Activated naive CD4-positive, alpha-beta T cell treated with anti-CD3 and anti-CD28 coated beads, Interleukin-2, amount 10 ng/mL, durations not matched to agents 7 days and 5 days (primary cell): ENCODE results near the gene DUS3L.

Source experiments
- CTCF ChIA-PET: fragments of 350-600 bp; sonication (Branson Sonifier 250); formaldehyde crosslinking; loops from one replicate; lab custom pipeline; 2021; ENCODE audit warnings: antibody characterized with exemption; lab: Charles Lee
- DNase-seq: peaks from one replicate; pipeline ENCODE4 v3.0.0-alpha.2; 2020
- H3K27ac Mint-ChIP-seq: one replicate; pipeline ENCODE4 v1.8.0; 2021; ENCODE audit warnings: mild to moderate bottlenecking, moderate library complexity, mixed read lengths
- H3K27me3 Mint-ChIP-seq: one replicate; pipeline ENCODE4 v1.8.0; 2021; ENCODE audit warnings: mild to moderate bottlenecking, mixed read lengths
- H3K36me3 Mint-ChIP-seq: one replicate; pipeline ENCODE4 v1.8.0; 2021; ENCODE audit warnings: mixed read lengths
- H3K4me1 Mint-ChIP-seq: one replicate; pipeline ENCODE4 v1.8.0; 2021; ENCODE audit warnings: mixed read lengths
- H3K4me3 Mint-ChIP-seq: one replicate; pipeline ENCODE4 v1.8.0; 2021; ENCODE audit warnings: mild to moderate bottlenecking, moderate library complexity, mixed read lengths
- H3K9me3 Mint-ChIP-seq: one replicate; pipeline ENCODE4 v1.8.0; 2021; ENCODE audit warnings: mixed read lengths

DUS3L gene

DNA sequence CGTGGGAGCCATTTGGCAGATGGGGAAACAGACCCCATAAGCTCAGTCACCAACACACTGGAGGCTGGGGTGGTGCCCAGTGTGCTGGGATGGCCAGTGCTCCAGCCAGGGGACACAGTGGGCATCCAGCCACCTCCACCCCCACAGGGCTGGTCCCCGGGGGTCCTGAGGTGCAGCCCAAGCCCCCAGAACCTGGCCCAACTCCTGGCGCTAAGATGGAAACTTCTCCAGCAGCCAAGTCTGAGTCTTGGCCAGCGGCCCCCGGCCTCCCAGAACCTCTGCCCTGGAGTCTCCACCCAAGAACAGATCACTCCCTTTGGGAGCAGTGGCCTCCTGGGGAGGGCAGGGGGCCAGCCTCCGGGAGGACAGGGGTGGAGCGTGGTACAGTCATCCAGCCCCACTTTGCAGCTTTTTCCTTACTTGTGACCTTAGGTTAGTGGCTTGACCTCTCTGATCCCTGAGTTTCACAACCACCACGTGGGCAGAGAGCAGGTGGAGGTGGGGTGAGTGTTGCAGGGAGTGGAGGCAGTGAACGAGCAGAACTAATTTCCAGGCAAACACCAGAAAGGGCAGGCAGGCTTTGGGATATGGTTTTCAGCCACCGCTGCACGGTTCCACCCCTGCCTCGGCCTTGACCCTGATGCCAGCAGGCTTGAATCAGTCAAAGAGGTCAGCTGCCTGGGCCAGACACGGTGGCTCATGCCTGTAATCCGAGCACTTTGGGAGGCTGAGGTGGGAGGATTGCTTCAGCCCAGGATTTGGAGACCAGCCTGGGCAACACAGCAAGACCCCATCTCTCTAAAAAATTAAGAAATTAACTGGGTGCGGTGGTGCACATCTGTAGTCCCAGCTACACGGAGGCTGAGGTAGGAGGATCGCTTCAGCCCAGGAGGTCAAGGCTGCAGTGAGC lies 9.7 kb upstream of the DUS3L start:
- Mint-ChIP-seq H3K4me3 (no peak overlapping the region), H3K9me3 (no peaks in the 10 kb centered on the region), H3K27ac (no peak overlapping the region), H3K4me1 (peaks cover 27% of the 10 kb centered on the region), H3K27me3 (peaks cover 79% of the 10 kb centered on the region), H3K36me3 (no peaks in the 10 kb centered on the region)
- CTCF ChIA-PET, result interaction anchor here (1.2 kb wide), 1 partner anchor 165 kb away, joined by 3 read pairs; no protein-coding TSS in a partner anchor
- DNase-seq, result no peak

DNA sequence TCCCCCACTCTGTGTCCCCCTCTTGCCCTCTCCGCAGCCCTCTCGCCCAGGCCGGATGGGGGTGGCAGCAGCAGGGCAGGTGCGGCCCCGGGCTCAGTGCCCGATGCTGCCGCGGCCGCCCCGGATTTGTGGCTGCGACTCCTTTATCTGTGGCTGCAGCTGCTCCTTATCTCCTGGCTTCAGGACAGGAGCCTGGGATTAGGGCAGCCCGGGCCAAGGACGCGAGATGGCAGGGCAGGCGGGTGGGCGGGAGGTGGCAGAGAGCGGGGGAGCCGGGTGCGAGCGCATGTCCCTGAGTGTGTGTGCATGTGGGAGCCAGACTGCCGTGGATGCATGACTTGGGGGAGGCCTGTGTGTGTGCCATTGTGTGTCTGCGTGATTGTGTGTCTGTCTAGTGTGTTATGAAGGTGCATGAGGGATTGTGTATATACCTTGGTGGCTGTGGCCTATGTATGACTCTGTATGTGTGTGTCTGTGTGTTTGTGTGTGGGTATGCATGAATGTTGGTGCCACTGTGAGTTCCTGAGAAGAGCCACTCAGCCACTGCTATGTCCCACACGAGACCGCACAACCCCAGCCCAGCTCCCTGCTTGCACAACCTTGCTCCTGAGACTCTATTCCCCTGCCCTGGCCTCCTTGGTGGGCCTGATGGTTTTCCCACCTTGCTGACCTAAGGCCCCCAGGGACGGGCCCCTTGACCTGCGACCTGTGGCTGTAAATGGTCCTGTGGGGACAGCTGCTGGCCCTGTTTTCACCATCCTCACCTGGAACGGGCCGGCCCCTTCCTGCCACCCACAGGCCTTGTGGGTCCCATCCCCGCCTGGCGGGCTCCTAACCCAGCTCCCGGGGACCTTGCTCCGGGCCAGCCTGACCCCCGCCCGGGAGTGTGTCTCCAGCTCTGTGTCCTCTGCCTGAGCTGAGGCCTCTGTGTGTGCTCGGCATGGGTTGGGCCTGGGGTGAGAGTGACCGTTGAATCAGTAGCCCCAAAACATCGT lies 8.6 kb upstream of the DUS3L start:
- no peak overlapping the region for H3K27ac Mint-ChIP-seq
- H3K4me1 Mint-ChIP-seq, result peaks cover 24% of the 10 kb centered on the region
- H3K27me3 Mint-ChIP-seq, result peaks cover 71% of the 10 kb centered on the region
- H3K36me3 Mint-ChIP-seq, result no peaks in the 10 kb centered on the region
- DNase-seq, result no peak
- CTCF ChIA-PET, result no interaction called here
- H3K9me3 Mint-ChIP-seq, result no peaks in the 10 kb centered on the region
- no peak overlapping the region for H3K4me3 Mint-ChIP-seq

DNA sequence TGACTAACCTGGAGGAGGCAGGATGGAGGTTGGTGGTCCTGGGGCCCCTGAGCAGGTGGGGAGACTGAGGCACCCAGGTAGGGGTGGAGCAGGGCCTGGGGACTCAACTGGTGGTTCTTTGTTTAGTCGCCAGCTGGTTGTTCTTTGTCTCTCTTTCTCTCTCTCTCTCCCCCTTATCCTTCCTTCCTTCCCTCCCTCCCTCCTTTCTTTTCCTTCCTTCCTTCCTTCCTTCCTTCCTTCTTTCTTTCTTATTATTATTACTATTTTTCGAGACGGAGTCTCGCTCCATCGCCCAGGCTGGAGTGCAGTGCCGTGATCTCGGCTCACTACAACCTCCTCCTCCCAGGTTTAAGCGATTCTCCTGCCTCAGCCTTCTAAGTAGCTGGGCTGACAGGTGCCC lies 7.3 kb upstream of the DUS3L start:
- Mint-ChIP-seq H3K27ac (no peak overlapping the region), H3K36me3 (no peaks in the 10 kb centered on the region), H3K27me3 (peaks cover 58% of the 10 kb centered on the region), H3K4me1 (peaks cover 13% of the 10 kb centered on the region), H3K9me3 (no peaks in the 10 kb centered on the region), H3K4me3 (no peak overlapping the region)
- CTCF ChIA-PET, result no interaction called here
- no peak for DNase-seq

DNA sequence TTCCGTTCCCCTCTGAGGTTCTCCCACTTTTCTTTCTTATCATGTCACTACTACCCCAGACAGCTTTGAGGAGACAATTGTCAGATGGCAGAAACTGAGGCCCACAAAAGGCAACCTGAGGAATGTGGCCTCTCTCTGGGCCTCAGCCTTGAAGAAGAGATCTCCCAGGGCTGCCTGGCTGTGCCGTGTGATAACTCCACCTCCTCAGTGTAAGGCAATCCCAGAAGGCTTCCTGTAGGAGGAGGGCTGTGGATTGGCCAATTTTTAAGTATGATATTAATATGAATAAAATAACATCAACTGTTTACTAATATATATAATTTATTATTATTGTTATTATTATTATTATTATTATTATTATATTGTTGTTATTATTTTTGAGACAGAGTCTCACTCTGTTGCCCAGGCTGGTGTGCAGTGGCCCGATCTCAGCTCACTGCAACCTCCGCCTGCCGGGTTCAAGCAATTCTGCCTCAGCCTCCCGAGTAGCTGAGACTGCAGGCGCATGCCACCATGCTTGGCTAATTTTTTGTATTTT lies 4.5 kb upstream of the DUS3L start:
- no peak overlapping the region for H3K4me3 Mint-ChIP-seq
- peaks cover 37% of the 10 kb centered on the region for H3K27me3 Mint-ChIP-seq
- DNase-seq, result no peak
- CTCF ChIA-PET, result interaction anchor here (0.6 to 4.9 kb wide), 4 partner anchors 8 to 212 kb away, joined by 3 to 31 read pairs (median 4); partner anchors contain the start of gene NRTN
- peaks cover 7% of the 10 kb centered on the region for H3K4me1 Mint-ChIP-seq
- peaks cover 6% of the 10 kb centered on the region for H3K36me3 Mint-ChIP-seq
- H3K27ac Mint-ChIP-seq, result no peak overlapping the region
- peaks cover 2% of the 10 kb centered on the region for H3K9me3 Mint-ChIP-seq

DNA sequence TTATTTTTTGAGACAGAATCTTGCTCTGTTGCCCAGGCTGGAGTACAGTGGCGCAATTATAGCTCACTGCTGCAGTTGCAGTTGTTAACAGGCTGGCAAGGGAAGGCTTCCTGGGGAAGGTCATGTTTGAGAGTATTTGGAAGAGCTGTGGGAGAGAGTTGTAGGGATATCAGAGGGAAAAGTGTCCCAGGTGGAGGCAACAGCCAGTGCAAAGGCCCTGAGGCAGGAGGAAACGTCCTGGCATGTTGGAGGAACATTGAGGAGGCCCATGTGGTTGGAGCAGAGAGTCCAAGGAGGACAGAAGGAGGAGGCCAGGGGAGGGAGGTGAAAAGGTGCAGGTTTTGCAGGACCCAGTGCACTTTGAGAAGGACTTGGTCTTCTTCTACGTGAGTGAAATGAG lies 2.2 kb upstream of the DUS3L start:
- Mint-ChIP-seq H3K36me3 (peaks cover 18% of the 10 kb centered on the region), H3K27me3 (peaks cover 17% of the 10 kb centered on the region)

DNA sequence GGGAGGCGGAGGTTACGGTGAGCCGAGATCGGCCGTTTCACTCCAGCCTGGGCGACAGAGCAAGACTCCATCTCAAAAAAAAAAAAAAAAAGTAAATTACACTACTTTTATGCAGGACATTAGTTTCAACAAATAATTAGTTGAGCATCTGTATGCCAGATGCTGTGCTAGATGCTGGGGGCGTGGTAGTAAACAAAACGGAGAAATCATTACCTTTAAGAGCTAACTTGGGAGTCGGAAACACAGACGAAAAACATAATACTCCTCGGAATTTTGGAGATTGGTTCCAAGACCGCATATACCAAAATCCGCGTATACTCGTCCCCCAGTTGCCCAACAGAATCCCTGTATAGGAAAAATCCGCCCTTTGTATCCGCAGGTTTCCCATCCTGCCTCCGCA lies 1.3 kb upstream of the DUS3L start:
- Mint-ChIP-seq H3K9me3 (peaks cover 2% of the 10 kb centered on the region), H3K4me1 (peaks cover 16% of the 10 kb centered on the region), H3K4me3 (no peak overlapping the region), H3K27ac (no peak overlapping the region), H3K27me3 (peaks cover 11% of the 10 kb centered on the region), H3K36me3 (peaks cover 21% of the 10 kb centered on the region)
- CTCF ChIA-PET, result interaction anchor here (4.9 kb wide), 1 partner anchor 11 kb away, joined by 31 read pairs; the partner anchor contains the start of gene NRTN
- DNase-seq, result no peak

More for the DNA sequence above, 2.2 kb upstream of the DUS3L start:
- peaks cover 16% of the 10 kb centered on the region for H3K4me1 Mint-ChIP-seq
- no peak overlapping the region for H3K27ac Mint-ChIP-seq
- CTCF ChIA-PET, result interaction anchor here (1.5 to 4.9 kb wide), 2 partner anchors 11 to 103 kb away, joined by 3 to 31 read pairs; partner anchors contain the start of genes NRTN and RPL36
- H3K4me3 Mint-ChIP-seq, result no peak overlapping the region
- DNase-seq, result no peak
- peaks cover 2% of the 10 kb centered on the region for H3K9me3 Mint-ChIP-seq

DNA sequence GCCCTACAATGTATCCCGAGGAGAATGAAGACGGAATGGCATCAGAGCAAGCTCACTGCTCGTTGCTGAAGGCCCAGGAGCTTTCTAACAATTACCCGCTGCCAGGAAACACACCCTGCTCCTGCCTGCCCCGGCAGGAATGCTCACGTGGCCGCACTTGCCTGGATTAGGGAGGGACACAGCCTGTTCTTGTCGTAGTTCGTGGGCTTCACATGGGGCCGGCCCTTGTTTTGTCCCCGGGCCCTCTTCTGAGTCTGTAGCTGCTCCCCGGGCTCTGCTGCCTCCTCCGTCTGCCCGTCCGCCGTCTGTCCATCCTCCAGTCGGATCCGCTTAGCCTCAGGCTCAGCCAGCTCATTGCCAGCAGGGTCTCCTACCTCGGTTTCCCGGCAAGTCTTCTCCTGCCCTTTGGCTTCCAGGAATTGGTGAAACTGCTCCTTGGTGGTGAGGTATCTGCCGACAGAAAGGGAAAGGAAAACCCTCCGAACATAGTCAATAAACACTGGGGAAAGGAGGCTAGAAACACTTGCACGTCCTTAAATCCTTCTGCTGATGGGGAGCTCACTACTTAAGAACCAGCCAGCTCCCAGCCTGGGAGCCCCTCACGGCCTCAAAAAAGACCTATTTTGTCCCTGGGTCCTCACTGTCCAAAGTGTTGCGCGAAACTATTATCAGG lies 941 bp downstream of the DUS3L start:
- H3K27ac Mint-ChIP-seq, result peak overlapping the region; percentile 100
- CTCF ChIA-PET, result interaction anchor here (0.8 to 1.1 kb wide), 2 partner anchors 14 to 16 kb away, joined by 3 to 5 read pairs; no protein-coding TSS in a partner anchor
- no peak for DNase-seq
- H3K4me1 Mint-ChIP-seq, result peaks cover 16% of the 10 kb centered on the region
- peaks cover 2% of the 10 kb centered on the region for H3K9me3 Mint-ChIP-seq
- H3K27me3 Mint-ChIP-seq, result peaks cover 6% of the 10 kb centered on the region
- peak overlapping the region; percentile 99 for H3K4me3 Mint-ChIP-seq
- H3K36me3 Mint-ChIP-seq, result peaks cover 31% of the 10 kb centered on the region

DNA sequence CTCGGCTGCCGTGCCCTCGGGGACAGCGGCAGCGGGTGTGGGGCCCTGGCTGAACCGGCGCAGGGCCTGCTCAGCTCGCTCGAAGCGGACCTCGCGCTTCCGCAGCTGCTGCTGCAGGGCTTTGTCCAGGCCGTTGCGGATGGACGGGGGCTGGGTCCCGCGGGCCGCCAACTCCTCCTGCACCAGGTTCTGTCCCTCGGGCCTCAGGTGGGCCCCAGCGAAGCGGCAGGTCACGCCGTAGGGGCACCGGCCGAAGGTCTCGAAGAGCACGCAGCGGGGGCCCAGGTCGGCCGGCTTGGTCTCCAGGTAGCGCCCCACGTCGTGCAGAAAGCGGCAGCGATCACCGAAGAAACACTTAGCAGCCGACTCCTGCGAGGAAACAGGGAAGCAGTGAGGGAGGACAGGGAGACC lies 1.6 kb downstream of the DUS3L start:
- Mint-ChIP-seq H3K4me1 (peaks cover 16% of the 10 kb centered on the region), H3K9me3 (peaks cover 2% of the 10 kb centered on the region), H3K27me3 (peaks cover 6% of the 10 kb centered on the region), H3K36me3 (peaks cover 31% of the 10 kb centered on the region), H3K27ac (no peak overlapping the region), H3K4me3 (peak overlapping the region; percentile 99)
- no peak for DNase-seq
- CTCF ChIA-PET, result interaction anchor here (1.1 kb wide), 1 partner anchor 15 kb away, joined by 3 read pairs; no protein-coding TSS in a partner anchor

DNA sequence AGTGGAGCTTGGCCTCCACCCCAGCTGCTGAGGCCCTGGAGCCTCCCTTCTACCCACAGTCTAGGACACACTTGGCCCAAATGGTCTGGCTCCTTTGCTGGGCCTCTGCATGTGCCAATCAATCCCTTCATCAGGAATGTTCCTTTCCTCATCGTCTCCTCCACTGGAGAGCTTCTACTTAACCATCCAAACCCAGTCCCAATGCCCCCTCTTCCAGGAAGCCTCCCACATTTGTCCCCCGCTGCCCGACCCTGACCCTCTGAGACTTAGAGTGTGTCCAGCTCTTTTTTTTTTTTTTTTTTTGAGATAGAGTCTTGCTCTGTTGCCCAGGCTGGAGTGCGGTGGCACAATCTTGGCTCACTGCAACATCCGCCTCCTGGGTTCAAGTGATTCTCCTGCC lies 2.5 kb downstream of the DUS3L start:
- peaks cover 2% of the 10 kb centered on the region for H3K9me3 Mint-ChIP-seq
- CTCF ChIA-PET, result no interaction called here
- DNase-seq, result no peak
- H3K27me3 Mint-ChIP-seq, result peaks cover 6% of the 10 kb centered on the region
- H3K27ac Mint-ChIP-seq, result peak overlapping the region; percentile 17
- peaks cover 16% of the 10 kb centered on the region for H3K4me1 Mint-ChIP-seq
- no peak overlapping the region for H3K4me3 Mint-ChIP-seq
- peaks cover 31% of the 10 kb centered on the region for H3K36me3 Mint-ChIP-seq

DNA sequence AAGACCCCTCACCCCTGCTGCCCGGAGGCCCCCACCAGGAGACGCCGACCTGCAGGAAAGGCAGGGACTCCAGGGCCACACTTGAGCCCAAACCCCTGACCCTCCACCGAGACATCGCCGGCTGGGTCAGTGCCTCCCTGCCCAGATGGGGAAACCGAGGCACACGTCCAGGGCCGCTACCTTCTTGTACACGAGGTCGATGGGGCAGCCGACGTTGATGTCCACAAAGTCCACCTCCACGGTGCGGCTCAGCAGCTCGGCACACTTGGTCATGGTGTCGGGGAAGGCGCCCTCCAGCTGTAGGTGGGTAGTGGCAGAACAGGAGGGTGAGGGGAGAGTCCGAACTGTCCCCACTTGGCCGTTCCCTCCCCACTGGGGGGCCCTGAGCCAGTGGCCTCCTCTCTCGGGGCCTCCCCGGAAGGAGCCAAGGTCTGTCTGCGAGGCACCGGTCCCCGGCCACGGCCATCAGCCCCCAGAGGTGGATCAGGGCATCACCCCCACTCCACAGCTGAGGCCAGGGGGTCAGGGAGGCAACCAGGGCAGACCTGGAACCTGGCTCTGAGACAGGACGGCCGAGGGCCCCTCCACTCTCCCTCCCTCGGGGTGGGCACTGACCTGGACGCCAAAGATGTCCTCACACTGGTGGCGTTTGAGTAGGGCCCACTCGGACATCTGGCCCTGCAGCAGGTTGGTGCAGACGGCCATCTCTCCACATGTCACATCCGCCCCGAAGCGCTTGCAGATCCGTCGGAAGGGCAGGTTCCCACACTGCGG lies 3.4 kb downstream of the DUS3L start:
- peaks cover 31% of the 10 kb centered on the region for H3K36me3 Mint-ChIP-seq
- peaks cover 16% of the 10 kb centered on the region for H3K4me1 Mint-ChIP-seq
- H3K4me3 Mint-ChIP-seq, result no peak overlapping the region
- CTCF ChIA-PET, result no interaction called here
- H3K27me3 Mint-ChIP-seq, result peaks cover 6% of the 10 kb centered on the region
- no peak overlapping the region for H3K27ac Mint-ChIP-seq
- no peak for DNase-seq
- H3K9me3 Mint-ChIP-seq, result peaks cover 2% of the 10 kb centered on the region

DNA sequence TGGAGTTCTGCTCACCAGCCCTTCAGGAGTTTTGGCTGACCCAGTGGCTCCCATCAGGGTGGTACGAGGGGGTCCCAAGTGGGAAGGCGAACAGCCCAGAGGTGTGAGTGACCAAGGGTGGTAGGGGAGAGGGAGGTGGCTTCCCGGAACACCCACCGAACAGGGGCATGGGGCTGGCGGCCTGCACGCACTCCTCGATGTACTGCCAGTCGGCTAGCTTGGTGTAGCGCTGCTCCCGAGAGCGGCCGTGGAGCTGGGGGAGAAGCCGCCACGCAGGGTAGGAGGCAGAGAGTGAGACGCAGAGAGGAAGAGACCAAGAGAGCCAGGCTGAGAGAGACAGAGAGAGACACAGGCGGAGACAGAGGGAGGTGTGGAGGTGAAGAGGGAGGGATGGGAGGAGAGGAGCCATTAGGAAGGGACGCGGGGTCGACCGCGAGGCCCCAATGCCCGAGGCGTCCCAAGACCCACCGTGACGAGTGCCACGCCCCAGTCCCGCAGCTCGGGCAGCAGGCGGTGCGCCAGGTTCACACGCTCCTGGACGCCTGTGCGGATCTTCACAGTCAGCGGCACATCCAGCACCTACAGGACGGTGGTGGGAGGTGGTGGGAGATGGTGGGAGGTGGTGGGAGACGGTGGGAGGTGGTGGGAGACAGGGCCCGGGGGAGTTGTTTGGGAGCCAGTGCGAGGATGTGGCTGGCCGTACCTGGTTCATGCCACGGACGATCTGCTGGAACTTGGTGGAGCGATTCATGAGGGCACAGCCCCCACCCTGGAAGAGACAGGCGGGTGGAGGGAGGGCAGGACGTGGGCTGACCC lies 4.2 kb downstream of the DUS3L start:
- CTCF ChIA-PET, result no interaction called here
- no peak overlapping the region for H3K4me3 Mint-ChIP-seq
- H3K36me3 Mint-ChIP-seq, result peaks cover 31% of the 10 kb centered on the region
- peaks cover 6% of the 10 kb centered on the region for H3K27me3 Mint-ChIP-seq
- H3K4me1 Mint-ChIP-seq, result peaks cover 16% of the 10 kb centered on the region
- DNase-seq, result no peak
- no peak overlapping the region for H3K27ac Mint-ChIP-seq
- H3K9me3 Mint-ChIP-seq, result peaks cover 2% of the 10 kb centered on the region

DNA sequence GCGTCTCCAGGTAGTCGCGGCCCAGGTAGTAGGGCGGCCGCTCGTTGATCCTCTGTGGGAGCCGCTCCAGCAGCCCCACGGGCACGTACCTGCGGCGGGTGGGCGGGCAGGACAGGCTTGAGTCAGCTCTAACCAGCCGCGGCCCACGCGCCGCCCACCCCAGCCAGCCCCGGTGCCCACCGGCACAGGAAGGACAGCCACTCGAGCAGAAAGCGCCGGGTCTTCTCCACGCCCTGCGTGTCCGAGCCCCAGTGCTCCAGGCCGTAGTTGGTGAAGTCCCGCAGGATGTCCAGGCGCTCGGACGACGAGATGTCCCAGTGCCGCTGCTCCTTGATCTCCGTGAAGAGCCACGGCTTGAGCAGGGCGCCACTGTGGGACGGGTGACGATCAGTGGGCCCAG lies 5.5 kb downstream of the DUS3L start:
- CTCF ChIA-PET, result no interaction called here
- H3K4me1 Mint-ChIP-seq, result peaks cover 11% of the 10 kb centered on the region
- H3K36me3 Mint-ChIP-seq, result peaks cover 25% of the 10 kb centered on the region
- H3K4me3 Mint-ChIP-seq, result no peak overlapping the region
- DNase-seq, result no peak
- no peaks in the 10 kb centered on the region for H3K9me3 Mint-ChIP-seq
- no peak overlapping the region for H3K27ac Mint-ChIP-seq
- H3K27me3 Mint-ChIP-seq, result no peaks in the 10 kb centered on the region
